ENCODE measurements around the gene COPB1. TPM values are rescaled to one million over a fixed set of nuclear protein-coding genes. Genes with fewer than 3 reads are reported as not detected.

COPB1 gene
- total RNA-seq, 1 experiment from 2014 or later: 94.8 TPM

DNA sequence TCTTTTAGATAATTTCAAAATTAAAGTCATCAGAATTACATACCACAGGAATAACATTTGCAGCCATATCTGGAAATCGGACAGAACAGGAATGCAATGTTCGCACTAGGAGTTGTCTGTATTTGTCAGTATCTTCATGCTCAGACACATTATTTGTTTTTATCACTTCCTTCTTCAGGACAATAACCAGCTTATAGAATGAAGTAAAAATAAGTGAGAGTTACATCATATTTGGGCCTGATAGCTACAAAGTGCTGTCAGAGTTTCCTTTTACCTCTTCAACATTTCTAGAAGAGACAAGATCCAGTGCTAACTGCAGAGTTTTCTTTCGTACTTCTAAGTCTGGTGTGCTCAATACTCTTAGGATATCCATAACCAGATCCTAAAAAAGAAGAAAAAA, 18.9 kb downstream of the COPB1 start:
- DNase-seq (no peak), ATAC-seq (no peak)
- Histone ChIP-seq H4K20me1 (ENCODE audit: low read length) (no peaks in the 10 kb centered on the region), H3K9me3 (ENCODE audit: low read length) (no peaks in the 10 kb centered on the region), H3K79me2 (ENCODE audit: low read length) (no peaks in the 10 kb centered on the region), H3K27ac (ENCODE audit: low read length) (no peak overlapping the region), H3K4me2 (ENCODE audit: low read length) (no peak overlapping the region), H3F3A (ENCODE audit: low read length, unreplicated experiment) (peaks cover 3% of the 10 kb centered on the region), H3K4me3 (ENCODE audit: low read length) (no peak overlapping the region), H3K9me2 (replicated peaks; ENCODE audit: low read length) (no peaks in the 10 kb centered on the region), H3K27me3 (ENCODE audit: low read length) (no peaks in the 10 kb centered on the region), H3K9ac (ENCODE audit: low read length) (no peak overlapping the region), H2AFZ (ENCODE audit: low read length) (no peak overlapping the region), H3K36me3 (ENCODE audit: low read depth, low read length) (peaks cover 55% of the 10 kb centered on the region), H3K4me1 (ENCODE audit: insufficient read depth, low read length) (no peaks in the 10 kb centered on the region)
- ChIA-PET POLR2A (ENCODE audit: unreplicated experiment) (no interaction called here), CTCF (no interaction called here)
- TF ChIP-seq CTCF (conservative IDR thresholded peaks at IDR 0.05; ENCODE audit: low read depth, low read length) (no peak), EZH2phosphoT487 (IDR thresholded peaks at IDR 0.05; ENCODE audit: borderline replicate concordance, low read length) (no peak), EZH2 (IDR thresholded peaks at IDR 0.05; ENCODE audit: low read length, unreplicated experiment) (no peak)
- BruUV-seq (replicated peaks): no TSS peak
- intact Hi-C loops (cut with micrococcal nuclease): no loop called here

DNA sequence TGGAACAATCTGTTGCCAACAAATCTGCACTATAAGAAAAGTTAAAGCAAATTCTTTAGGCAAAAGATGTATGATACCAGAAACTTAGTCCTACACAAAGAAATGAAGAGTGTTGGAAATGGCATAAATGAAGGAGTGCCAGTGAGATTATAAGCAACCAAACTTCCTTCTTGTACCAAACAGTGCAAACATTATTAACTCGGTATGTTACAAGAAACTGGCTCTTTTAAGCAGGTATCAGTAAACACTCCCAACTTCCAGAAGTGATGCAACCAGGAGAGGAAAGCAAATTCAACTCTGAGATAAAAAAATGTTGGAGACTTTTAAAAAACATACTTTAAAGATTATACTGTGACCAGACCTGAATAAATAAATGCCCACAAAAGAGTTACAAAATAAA, 28.5 kb downstream of the COPB1 start:
- no peaks in the 10 kb centered on the region for H3K4me1 ChIP-seq (ENCODE audit: insufficient read depth, low read length)
- H4K20me1 ChIP-seq (ENCODE audit: low read length): no peaks in the 10 kb centered on the region
- no peaks in the 10 kb centered on the region for H3K79me2 ChIP-seq (ENCODE audit: low read length)

More for the DNA sequence above, 28.5 kb downstream of the COPB1 start:
- POLR2A ChIA-PET (ENCODE audit: unreplicated experiment): no interaction called here
- H3K9me3 ChIP-seq (ENCODE audit: low read length): no peaks in the 10 kb centered on the region
- no TSS peak for BruUV-seq (replicated peaks)
- DNase-seq (no peak), ATAC-seq (no peak)
- peaks cover 67% of the 10 kb centered on the region for H3K36me3 ChIP-seq (ENCODE audit: low read depth, low read length)
- H3K27me3 ChIP-seq (ENCODE audit: low read length): no peaks in the 10 kb centered on the region
- H3K27ac ChIP-seq (ENCODE audit: low read length): no peak overlapping the region
- no peak overlapping the region for H2AFZ ChIP-seq (ENCODE audit: low read length)
- TF ChIP-seq EZH2 (IDR thresholded peaks at IDR 0.05; ENCODE audit: low read length, unreplicated experiment): no peak
- TF ChIP-seq EZH2phosphoT487 (IDR thresholded peaks at IDR 0.05; ENCODE audit: borderline replicate concordance, low read length): no peak
- TF ChIP-seq CTCF (conservative IDR thresholded peaks at IDR 0.05; ENCODE audit: low read depth, low read length): no peak
- no peak overlapping the region for H3K9ac ChIP-seq (ENCODE audit: low read length)
- H3K4me2 ChIP-seq (ENCODE audit: low read length): no peak overlapping the region
- CTCF ChIA-PET: no interaction called here
- no peaks in the 10 kb centered on the region for H3K9me2 ChIP-seq (replicated peaks; ENCODE audit: low read length)
- no peak overlapping the region for H3K4me3 ChIP-seq (ENCODE audit: low read length)
- intact Hi-C loops (cut with micrococcal nuclease): no loop called here
- H3F3A ChIP-seq (ENCODE audit: low read length, unreplicated experiment): no peaks in the 10 kb centered on the region
